ENCODE results near the gene DONSON.

The DONSON gene

GRCh38 chr21:33560965-33561364, 27.5 kb downstream of the DONSON start:
- DNase-seq: no peak

GRCh38 chr21:33559813-33560212, 28.7 kb downstream of the DONSON start:
- DNase-seq: no peak

- DNase-seq: no peak
Measured at GRCh38 chr21:33558777-33559421, 29.6 kb downstream of the DONSON start.

- DNase-seq: no peak
Measured at GRCh38 chr21:33557447-33557846, 31.0 kb downstream of the DONSON start.

- DNase-seq: no peak
Measured at GRCh38 chr21:33554982-33555344, 33.5 kb downstream of the DONSON start.

- DNase-seq: no peak
Measured at GRCh38 chr21:33554236-33554981, 34.1 kb downstream of the DONSON start.

- DNase-seq: no peak
Measured at GRCh38 chr21:33552999-33553598, 35.4 kb downstream of the DONSON start.

GRCh38 chr21:33552093-33552998, 36.1 kb downstream of the DONSON start:
- no peak for DNase-seq

DNA sequence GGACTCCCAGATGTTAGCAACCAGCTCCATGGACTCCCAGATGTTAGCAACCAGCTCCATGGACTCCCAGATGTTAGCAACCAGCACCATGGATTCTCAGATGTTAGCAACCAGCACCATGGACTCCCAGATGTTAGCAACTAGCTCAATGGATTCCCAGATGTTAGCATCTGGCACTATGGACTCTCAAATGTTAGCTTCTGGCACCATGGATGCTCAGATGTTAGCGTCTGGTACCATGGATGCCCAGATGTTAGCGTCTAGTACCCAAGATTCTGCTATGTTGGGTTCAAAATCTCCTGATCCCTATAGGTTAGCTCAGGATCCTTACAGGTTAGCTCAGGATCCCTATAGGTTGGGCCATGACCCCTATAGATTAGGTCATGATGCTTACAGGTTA, 36.8 kb downstream of the DONSON start:
- DNase-seq: no peak

GRCh38 chr21:33550772-33551660, 37.5 kb downstream of the DONSON start:
- DNase-seq: no peak

DNA sequence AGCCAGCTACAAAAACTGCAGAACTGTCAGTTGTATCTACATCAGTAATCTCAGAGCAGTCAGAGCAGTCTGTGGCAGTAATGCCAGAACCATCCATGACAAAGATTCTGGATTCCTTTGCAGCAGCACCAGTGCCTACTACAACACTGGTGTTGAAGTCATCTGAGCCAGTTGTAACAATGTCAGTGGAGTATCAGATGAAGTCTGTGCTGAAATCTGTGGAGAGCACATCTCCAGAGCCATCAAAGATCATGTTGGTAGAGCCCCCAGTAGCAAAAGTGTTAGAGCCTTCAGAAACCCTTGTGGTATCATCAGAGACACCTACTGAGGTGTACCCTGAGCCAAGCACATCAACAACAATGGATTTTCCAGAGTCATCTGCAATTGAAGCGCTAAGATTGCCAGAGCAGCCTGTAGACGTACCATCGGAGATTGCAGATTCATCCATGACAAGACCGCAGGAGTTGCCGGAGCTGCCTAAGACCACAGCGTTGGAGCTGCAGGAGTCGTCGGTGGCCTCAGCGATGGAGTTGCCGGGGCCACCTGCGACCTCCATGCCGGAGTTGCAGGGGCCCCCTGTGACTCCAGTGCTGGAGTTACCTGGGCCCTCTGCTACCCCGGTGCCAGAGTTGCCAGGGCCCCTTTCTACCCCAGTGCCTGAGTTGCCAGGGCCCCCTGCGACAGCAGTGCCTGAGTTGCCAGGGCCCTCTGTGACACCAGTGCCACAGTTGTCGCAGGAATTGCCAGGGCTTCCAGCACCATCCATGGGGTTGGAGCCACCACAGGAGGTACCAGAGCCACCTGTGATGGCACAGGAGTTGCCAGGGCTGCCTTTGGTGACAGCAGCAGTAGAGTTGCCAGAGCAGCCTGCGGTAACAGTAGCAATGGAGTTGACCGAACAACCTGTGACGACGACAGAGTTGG, 38.4 kb downstream of the DONSON start:
- no peak for DNase-seq

DNA sequence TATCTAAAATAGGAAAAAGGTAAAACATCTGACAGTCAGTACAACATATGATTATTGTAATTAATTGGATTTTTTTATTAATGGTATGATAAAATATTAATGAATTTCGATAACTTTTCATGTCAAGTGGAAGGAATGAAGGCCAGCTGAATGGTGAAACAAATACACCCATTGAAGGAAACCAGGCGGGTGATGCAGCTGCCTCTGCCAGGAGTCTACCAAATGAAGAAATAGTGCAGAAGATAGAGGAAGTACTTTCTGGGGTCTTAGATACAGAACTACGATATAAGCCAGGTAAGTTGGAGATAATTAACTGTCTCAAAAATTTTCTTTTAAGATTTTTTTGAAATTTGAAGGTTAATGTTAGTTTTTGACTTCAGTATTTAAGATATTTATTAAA, 42.4 kb downstream of the DONSON start:
- no peak for DNase-seq

GRCh38 chr21:33544451-33545195, 43.9 kb downstream of the DONSON start:
- DNase-seq: no peak

DNA sequence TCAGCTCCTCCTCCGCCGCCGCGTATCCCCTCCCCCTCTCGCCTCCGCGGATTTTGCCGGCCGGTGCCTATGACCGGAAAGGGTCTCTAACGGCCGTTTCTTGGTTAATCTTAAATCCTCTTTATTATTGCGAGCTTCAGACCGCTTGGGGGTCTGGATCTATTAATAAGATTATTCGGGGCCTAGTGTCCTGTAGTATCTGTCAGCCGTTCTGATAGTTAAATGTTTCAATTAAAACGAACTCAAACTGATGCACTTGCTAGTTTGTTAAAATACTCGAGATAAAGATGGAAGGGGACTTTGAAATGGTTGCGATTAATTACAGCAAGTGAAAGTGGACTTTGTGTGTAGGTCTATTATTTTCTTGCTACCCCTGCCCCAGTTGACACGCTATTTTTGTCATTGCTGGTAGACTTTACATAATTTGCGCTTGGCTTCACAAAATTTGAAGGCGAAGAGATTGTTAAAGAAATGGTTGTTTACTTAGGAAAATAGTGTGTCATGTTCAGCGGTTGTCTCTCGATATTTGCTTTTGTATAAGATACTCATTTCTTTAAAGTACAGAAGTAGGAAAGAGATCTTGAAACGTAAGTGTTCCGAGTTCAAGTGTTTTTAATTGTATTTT, 44.9 kb downstream of the DONSON start:
- DNase-seq: no peak

DNA sequence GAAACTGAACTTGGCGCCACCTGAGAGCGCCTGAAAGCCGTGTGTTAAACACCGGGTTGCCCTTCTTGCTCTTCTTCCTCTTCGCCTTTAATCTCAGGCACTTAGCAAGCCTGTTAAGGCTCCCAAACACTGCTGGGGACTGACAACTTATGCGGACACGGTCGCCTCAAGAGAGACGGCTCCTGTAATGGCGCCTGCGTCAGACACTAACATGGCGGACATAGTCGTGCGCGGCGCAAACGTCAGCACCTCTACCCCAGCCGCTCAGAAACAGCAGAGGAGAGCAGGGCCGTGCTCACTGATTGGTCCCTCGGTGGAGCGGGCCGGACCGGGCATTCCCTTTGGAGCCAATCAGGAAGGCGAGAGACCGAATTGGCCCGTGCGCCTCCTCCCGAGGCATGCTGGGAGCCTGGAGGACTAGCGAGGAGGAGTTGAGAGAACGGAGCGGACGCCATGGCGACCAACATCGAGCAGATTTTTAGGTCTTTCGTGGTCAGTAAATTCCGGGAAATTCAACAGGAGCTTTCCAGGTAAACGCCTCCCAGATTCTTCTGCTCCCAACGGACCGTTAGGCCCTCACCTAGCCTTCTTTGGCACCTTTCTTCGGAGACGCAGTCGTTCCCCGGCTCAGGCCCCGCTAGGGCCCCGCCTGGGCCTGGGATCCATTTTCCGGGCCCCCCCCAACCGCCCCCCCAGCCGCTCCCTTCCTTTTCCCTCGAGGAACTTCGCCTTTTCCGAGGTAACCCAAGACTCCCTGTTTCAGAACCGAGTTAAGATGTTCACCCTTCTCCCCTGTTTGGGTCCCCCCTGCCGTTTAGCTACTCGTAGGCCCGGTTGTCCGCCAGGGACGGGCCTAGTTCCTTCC, 45.6 kb downstream of the DONSON start, which contains the start of gene SON:
TSS of gene SON (plus strand) at position 399 of the 865 bp plus-strand sequence. CDS start at position 454, 55 bp downstream.
- DNase-seq: peak; percentile 90 to 95 (median 94)

DNA sequence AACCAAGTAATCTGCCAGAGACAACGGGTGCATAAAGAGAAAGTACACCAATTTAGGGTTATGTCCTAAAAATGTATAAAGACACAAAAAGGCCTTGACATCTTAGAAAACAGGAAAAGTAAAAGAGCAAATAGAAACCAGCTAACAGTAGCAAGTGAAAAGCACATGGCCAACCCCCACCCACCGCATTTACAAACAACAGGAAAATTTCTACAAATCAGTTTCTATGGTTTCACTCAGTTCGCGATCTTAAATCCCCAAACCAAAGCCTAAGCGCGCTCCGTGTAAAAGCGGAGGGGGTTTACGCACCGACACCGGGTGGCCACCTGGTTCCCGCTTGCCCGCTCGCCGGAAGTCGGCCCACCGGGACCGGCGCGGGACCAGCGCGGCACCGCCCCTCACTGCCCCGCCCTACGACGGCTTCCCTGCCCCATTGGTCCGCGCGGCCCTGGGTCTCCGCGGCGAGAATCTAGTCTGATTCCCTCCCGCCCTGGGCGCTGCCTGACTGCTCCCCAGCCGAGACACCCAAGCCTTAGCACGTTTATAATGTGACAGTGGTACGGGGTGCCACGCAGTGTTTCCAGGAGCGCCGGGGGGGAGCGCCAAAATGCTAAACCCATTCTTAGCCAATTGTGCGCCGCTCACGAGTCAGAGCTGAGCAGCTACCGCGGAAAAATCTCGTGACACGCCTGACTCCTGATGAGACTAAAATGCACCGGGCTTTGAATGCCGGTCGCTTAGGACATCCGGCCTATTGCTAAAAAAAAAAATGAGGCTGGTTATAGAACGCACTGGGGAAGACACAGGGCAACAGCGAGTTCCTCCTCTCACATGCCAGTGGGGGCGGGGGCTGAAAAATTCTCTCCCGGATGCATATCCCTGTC, 46.5 kb downstream of the DONSON start, which contains the start of gene GART:
TSS of gene GART (minus strand) at position 362 of the 884 bp plus-strand sequence. CDS start 2,802 bp downstream, outside the sequence.
- DNase-seq: peak; percentile 64 to 81 (median 69)

DNA sequence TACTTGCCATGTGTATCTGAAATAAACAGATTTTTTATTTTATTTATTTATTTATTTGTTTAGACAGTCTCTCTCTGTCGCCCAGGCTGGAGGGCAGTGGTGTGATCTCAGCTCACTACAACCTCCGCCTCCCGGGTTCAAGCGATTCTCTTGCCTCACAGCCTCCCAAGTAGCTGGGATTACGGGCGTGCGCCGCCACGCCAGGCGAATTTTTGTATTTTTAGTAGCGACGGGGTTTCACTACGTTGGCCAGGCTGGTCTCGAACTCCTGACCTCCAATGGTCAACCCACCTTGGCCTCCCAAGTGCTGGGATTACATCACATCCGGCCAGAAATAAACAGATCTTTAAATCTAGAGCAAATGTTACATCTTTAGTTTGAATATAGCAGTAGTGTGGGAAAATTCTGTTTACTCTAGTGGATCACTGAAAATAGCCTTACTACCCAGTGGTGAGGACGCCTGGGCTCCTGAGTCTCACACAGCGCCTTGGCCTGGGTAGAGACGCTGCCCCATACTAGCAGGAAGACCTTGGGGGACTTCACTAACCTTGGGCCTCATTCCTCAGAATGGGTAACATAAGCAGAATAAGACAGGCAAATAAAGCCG, 47.3 kb downstream of the DONSON start:
- no peak for DNase-seq
